ENCODE results near the gene SIGLEC9.

The SIGLEC9 gene

GRCh38 chr19:51146751-51147150 is 22.0 kb downstream of the SIGLEC9 start:
- DNase-seq (ENCODE audit: low read depth, low spot score), result no peak
- H3K4me3 ChIP-seq (ENCODE audit: low read depth, low read length), result no peak overlapping the region
- no peak for TF ChIP-seq CTCF (IDR thresholded peaks at IDR 0.05; ENCODE audit: low read depth, low read length)
- in situ Hi-C loops (cut with HindIII; ENCODE audit: low sequenced_read_pairs), result no loop called here

DNA sequence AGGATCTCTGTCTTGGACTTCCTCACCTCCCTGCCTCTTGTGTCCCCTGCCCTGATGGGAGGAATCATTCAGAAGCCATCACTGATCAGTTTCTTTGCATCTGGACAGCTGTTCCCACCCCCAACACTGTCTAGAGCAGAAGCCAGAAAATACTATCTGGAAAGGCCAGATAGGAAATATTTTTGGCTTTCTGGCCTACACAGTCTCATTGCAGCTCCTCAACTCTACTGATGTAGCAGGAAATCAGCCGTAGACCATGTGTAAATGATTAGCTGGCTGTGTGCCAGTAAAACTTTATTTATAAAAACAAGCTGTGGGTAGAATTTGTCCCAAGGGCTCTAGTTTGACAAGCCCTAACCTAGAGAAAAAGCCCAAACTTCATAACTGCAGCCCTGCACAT is 23.0 kb downstream of the SIGLEC9 start:
- no peak for TF ChIP-seq CTCF (IDR thresholded peaks at IDR 0.05; ENCODE audit: low read depth, low read length)
- in situ Hi-C loops (cut with HindIII; ENCODE audit: low sequenced_read_pairs), result no loop called here
- DNase-seq (ENCODE audit: low read depth, low spot score), result no peak
- no peak overlapping the region for H3K4me3 ChIP-seq (ENCODE audit: low read depth, low read length)

DNA sequence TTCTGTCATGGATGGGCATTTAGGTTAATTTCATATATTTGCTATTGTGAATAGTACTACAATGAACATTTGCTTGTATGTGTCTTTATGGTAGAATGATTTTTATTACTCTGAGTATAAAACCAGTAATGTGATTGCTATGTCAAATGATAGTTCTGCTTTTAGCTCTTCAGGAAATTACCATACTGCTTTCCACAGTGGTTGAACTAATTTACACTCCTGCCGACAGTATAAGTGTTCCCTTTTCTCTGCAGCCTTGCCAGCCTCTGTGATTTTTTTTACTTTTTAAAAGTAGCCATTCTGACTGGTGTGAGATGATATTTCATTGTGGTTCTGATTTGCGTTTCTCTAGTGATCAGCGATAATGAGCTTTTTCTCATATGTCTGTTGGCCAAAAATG is 23.9 kb downstream of the SIGLEC9 start:
- in situ Hi-C loops (cut with HindIII; ENCODE audit: low sequenced_read_pairs), result no loop called here
- TF ChIP-seq CTCF (IDR thresholded peaks at IDR 0.05; ENCODE audit: low read depth, low read length), result no peak
- no peak overlapping the region for H3K4me3 ChIP-seq (ENCODE audit: low read depth, low read length)
- no peak for DNase-seq (ENCODE audit: low read depth, low spot score)

DNA sequence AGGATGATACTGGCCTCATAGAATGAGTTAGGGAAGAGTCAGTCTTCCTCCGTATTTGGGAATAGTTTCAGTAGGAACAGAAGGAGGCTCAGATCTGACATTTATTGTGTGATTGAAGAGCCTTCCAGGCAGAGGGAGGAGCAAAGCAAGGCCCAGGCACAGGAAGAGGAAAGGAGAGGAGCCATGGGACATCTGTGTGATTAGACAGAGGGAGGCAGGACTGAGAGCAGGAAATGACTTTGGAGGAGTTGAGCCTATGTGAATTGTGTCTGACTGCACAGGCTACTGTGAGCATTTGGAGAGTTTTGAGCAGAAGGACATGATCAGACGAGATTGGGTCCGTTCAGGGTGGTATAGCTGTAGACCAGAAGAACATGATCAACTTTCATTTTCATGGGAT is 25.9 kb downstream of the SIGLEC9 start:
- no peak overlapping the region for H3K4me3 ChIP-seq (ENCODE audit: low read depth, low read length)
- DNase-seq (ENCODE audit: low read depth, low spot score), result no peak
- no peak for TF ChIP-seq CTCF (IDR thresholded peaks at IDR 0.05; ENCODE audit: low read depth, low read length)
- in situ Hi-C loops (cut with HindIII; ENCODE audit: low sequenced_read_pairs), result no loop called here

DNA sequence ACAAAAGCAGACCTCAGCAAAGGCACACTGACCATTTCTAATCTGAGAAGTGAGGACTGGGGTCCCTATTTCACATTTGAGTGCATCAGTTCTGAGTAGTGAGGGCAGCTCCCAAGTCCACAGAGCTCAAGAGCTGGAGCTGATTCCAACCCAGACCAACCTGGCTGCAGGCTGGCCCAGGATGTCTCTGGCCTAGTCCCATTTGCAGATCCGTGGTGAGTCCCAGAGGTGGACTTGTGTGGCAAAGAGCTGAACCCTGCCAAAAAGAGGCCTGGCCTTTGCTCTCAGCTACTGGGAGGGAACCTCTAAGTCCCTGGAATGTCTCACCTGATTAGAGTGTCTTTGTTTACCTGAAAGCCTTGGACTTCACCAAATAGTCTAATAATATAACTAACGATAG is 32.0 kb downstream of the SIGLEC9 start:
- TF ChIP-seq CTCF (IDR thresholded peaks at IDR 0.05; ENCODE audit: low read depth, low read length), result no peak
- no peak for DNase-seq (ENCODE audit: low read depth, low spot score)
- no peak overlapping the region for H3K4me3 ChIP-seq (ENCODE audit: low read depth, low read length)
- in situ Hi-C loops (cut with HindIII; ENCODE audit: low sequenced_read_pairs), result no loop called here

DNA sequence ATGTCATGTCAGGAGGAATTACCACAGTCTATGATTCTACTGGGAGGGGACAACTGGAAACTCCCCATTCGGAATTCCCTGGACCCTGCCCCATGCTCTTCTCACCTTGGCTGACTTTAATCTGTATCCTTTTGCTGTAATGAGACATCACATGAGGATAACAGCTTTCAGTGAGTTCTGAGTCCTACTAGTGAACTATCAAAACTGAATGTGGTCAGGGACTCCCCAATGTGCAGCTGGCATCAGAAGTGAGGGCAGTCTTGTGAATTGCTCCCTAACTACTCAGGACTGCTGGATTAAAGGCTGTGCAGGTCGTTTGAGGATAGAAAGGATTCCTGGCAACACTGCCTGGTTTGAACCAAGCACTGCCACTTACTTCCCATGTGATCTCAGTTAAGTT is 32.6 kb downstream of the SIGLEC9 start:
- no peak overlapping the region for H3K4me3 ChIP-seq (ENCODE audit: low read depth, low read length)
- in situ Hi-C loops (cut with HindIII; ENCODE audit: low sequenced_read_pairs), result no loop called here
- no peak for TF ChIP-seq CTCF (IDR thresholded peaks at IDR 0.05; ENCODE audit: low read depth, low read length)
- no peak for DNase-seq (ENCODE audit: low read depth, low spot score)
